Sigmoid colon (tissue), 7 donors: Measurements from ENCODE around the gene CLMN. TPM values are rescaled to one million over a fixed set of nuclear protein-coding genes. Genes with fewer than 3 reads are reported as not detected.
A peak's percentile ranks its signal among the peaks of the same experiment; 100 is the strongest.

ENCODE experiments used
- DNase-seq: peaks from one replicate; pipeline ENCODE4 v3.0.0-alpha.2; 2019
- H3K27ac ChIP-seq, 4 donors: fragments of 200-600 bp; sonication (generic); one replicate each; pipeline ENCODE4 v1.5.1; 2016 to 2019; ENCODE audit warnings: mild to moderate bottlenecking in 1 of 4
- H3K27me3 ChIP-seq, 3 donors: fragments of 200-600 bp; sonication (generic); one replicate each; pipeline ENCODE4 v1.5.1; 2019; ENCODE audit warnings: mild to moderate bottlenecking in 1 of 3
- H3K36me3 ChIP-seq, 4 donors: fragments of 200-600 bp; sonication (generic); one replicate each; pipeline ENCODE4 v1.5.1; 2016 to 2019
- H3K4me1 ChIP-seq, 4 donors: fragments of 200-600 bp; sonication (generic); one replicate each; pipeline ENCODE4 v1.5.1; 2017 to 2019
- H3K4me3 ChIP-seq, 4 donors: fragments of 200-600 bp; sonication (generic); one replicate each; pipeline ENCODE4 v1.5.1; 2017 to 2019; ENCODE audit warnings: mild to moderate bottlenecking in 2 of 4, moderate library complexity in 1 of 4
- H3K9me3 ChIP-seq, 4 donors: fragments of 200-600 bp in 3 of 4; sonication (generic) in 3 of 4; one replicate each; pipeline versions ENCODE4 v1.5.1 to v1.6.1; 2013 to 2019
- EP300 ChIP-seq, 4 donors: sonication (generic); formaldehyde crosslinking; IDR thresholded peaks; one replicate each; pipeline ENCODE4 v1.6.1; 2017; ENCODE audit warnings: antibody characterized with exemption in 4 of 4
- POLR2A ChIP-seq, 2 donors: fragments of 450-650 bp; IDR thresholded peaks; one replicate each; pipeline ENCODE4 v1.6.1; 2016; ENCODE audit warnings: antibody characterized with exemption in 2 of 2, mild to moderate bottlenecking in 2 of 2, moderate library complexity in 2 of 2
- POLR2AphosphoS5 ChIP-seq, 4 donors: sonication (generic); formaldehyde crosslinking; IDR thresholded peaks; one replicate each; pipeline ENCODE4 v1.6.1; 2017; ENCODE audit warnings: antibody characterized with exemption in 4 of 4
- WGBS, 2 donors: extraction: QIAGEN DNeasy Blood & Tissue Kit; methylation state at CpG; one replicate each; pipeline ENCODE4 v1.1.7; 2013; 5-methylcytosine and 5-hydroxymethylcytosine counted together
- intact Hi-C: fragments of 100-400 bp; cut with DNase I; formaldehyde crosslinking; loops from one replicate; pipeline ENCODE4 v1.15.1; 2023
- polyA plus RNA-seq, 3 donors: library from polyadenylated mRNA; stranded (reverse); fragments of 200-250 nt; gene quantifications; one replicate each; pipeline ENCODE4 v1.2.3, GENCODE V29; 2013
- total RNA-seq, 4 donors: library from RNA; depleted of rRNA; stranded (reverse); fragments of >200 nt; gene quantifications; one replicate each; pipeline ENCODE4 v1.1.0, GENCODE V29; 2016
- TF ChIP-seq, protein P1 (sequence below), 4 experiments: fragments of 450-650 bp in 3 of 4; fragments of 200-600 bp in 1 of 4; IDR thresholded peaks; one replicate each; pipeline ENCODE4 v1.5.1; 2016 to 2019; ENCODE audit warnings: antibody characterized with exemption in 4 of 4, mild to moderate bottlenecking in 3 of 4, moderate library complexity in 2 of 4
- donor health status: healthy with polysubstance abuse.
- donor health status: Bipolar disorder and iron deficiency.
- donor health status: healthy.

The CLMN gene
- total and polyA plus RNA-seq, 7 donors, result 3.5 to 40.2 (median 9.1) TPM

DNA sequence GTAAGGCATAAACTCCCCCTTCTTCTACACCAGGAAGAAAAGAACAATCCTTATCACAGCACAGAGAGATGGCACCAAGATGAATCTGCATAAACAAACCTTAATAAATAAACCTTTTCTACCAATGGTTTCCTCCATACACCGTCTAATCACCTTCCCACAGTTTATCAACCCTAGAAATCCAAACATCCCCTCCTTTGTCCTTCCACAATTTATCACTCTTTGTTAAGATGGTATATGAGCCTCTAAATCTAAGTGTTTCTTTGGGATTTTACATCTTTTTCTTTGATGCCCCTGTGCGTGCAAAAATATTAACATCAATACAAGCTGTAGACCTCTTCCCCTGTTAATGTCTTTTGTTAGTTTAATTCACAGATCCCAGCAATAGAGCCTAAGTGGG, 174.9 kb downstream of the CLMN start:
- TF ChIP-seq POLR2AphosphoS5 (IDR thresholded peaks at IDR 0.05) (no peak), POLR2A (IDR thresholded peaks at IDR 0.05) (no peak), EP300 (IDR thresholded peaks at IDR 0.05) (no peak)
- TF ChIP-seq, protein P1, sequence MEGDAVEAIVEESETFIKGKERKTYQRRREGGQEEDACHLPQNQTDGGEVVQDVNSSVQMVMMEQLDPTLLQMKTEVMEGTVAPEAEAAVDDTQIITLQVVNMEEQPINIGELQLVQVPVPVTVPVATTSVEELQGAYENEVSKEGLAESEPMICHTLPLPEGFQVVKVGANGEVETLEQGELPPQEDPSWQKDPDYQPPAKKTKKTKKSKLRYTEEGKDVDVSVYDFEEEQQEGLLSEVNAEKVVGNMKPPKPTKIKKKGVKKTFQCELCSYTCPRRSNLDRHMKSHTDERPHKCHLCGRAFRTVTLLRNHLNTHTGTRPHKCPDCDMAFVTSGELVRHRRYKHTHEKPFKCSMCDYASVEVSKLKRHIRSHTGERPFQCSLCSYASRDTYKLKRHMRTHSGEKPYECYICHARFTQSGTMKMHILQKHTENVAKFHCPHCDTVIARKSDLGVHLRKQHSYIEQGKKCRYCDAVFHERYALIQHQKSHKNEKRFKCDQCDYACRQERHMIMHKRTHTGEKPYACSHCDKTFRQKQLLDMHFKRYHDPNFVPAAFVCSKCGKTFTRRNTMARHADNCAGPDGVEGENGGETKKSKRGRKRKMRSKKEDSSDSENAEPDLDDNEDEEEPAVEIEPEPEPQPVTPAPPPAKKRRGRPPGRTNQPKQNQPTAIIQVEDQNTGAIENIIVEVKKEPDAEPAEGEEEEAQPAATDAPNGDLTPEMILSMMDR (IDR thresholded peaks at IDR 0.05), result no peak
- Histone ChIP-seq H3K4me3 (no peak overlapping the region), H3K4me1 (peaks cover 0 to 59% (median 56%) of the 10 kb centered on the region in 4 donors), H3K36me3 (no peaks in the 10 kb centered on the region), H3K27me3 (no peaks in the 10 kb centered on the region), H3K9me3 (peaks cover 0 to 5% (median 0%) of the 10 kb centered on the region in 4 donors), H3K27ac (peak overlapping the region in 2 of 4 donors; percentile 39 to 64)
- 66 to 90% methylated on average over 2 of the region's 2 CpGs for WGBS, 2 donors
- no peak for DNase-seq
- intact Hi-C loops, result no loop called here

DNA sequence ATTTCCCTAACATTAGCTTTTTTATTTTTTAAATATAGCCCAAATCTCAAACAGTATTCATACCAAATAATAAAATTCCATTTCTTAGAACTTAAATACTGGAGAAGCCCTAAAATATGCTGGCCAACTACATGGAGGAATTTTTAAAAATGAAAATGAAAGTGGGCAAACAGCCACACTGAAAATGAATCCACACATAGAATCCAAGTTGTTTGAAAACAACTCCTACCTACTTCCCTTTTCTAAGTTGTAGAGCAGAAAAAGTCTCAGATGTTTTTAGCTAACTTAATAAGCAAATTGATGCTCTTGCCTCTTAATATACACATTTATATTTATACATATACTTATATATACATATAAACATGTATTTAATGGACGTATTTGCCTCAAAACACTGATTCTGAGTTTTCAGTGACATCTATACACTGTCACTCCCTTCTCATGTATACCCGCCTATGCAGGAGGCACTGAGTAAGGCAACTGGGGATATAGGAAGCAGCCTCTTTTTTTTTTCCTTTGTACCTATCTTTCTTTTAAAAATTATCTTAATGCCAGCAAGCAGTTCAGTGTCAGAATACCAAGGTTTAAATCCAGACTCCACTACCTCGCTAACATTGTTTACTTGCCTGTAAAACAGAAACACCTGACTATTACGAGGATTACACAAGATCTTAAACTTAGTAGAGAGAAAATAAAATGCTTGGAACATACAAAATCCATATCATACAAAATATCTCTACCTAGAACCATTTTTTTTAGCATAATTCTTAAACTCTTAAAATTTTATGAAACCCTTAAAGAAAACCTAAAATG, 175.7 kb downstream of the CLMN start:
- Histone ChIP-seq H3K4me3 (peak overlapping the region in 1 of 4 donors; percentile 7), H3K4me1 (peaks cover 0 to 57% (median 56%) of the 10 kb centered on the region in 4 donors), H3K9me3 (peaks cover 0 to 5% (median 0%) of the 10 kb centered on the region in 4 donors), H3K27me3 (no peaks in the 10 kb centered on the region), H3K36me3 (no peaks in the 10 kb centered on the region), H3K27ac (peak overlapping the region; percentile 39 to 64 (median 48))
- intact Hi-C loops, result no loop called here
- WGBS, 2 donors, result 49 to 55% methylated on average over 4 of the region's 4 CpGs
- DNase-seq, result no peak
- no peak for TF ChIP-seq POLR2AphosphoS5 (IDR thresholded peaks at IDR 0.05)
- TF ChIP-seq, protein P1 (IDR thresholded peaks at IDR 0.05), result no peak
- no peak for TF ChIP-seq POLR2A (IDR thresholded peaks at IDR 0.05)
- TF ChIP-seq EP300 (IDR thresholded peaks at IDR 0.05), result no peak

DNA sequence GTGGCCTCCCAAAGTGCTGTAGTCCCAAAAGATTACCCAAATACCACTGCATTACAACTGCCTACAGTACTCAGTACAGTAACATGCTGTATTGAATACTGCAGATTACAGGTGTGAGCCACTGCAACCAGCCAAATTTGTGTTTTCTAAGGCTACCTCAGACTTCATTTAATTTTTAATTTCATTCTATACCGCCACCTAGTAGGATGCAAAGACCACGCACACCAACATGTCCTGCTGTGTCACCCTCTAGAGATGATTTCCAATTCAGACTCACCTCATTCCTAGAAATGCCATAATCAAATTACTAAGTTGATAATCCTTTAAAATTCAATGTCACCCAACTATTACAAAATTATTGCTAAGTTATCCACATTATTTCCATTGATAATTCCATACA, 177.5 kb downstream of the CLMN start:
- Histone ChIP-seq H3K9me3 (peaks cover 0 to 5% (median 0%) of the 10 kb centered on the region in 4 donors), H3K36me3 (no peaks in the 10 kb centered on the region), H3K27ac (no peak overlapping the region), H3K4me3 (no peak overlapping the region), H3K4me1 (peaks cover 0 to 61% (median 57%) of the 10 kb centered on the region in 4 donors), H3K27me3 (no peaks in the 10 kb centered on the region)
- 97 to 98% methylated on average over 2 of the region's 2 CpGs for WGBS, 2 donors
- DNase-seq, result no peak
- no peak for TF ChIP-seq POLR2AphosphoS5 (IDR thresholded peaks at IDR 0.05)
- TF ChIP-seq, protein P1 (IDR thresholded peaks at IDR 0.05), result no peak
- TF ChIP-seq EP300 (IDR thresholded peaks at IDR 0.05), result no peak
- TF ChIP-seq POLR2A (IDR thresholded peaks at IDR 0.05), result no peak
- intact Hi-C loops, result no loop called here

DNA sequence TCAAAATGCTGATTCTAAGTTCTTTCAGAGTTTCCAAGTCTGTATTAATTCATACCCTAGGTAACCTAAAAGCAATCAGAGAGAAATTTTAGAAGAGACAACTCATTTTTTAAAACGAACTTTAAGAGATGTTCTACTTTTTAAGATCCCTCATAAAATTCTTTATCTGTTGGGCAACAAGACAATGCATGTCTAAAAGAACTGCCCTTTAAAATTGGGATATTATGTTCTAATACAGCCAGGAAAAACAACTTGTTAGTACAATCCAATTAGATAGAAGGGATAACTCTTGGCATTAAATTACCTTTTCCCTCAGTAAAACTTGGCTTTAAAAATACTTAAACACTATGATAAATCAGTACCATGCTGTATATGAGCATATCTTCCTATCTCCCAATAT, 178.0 kb downstream of the CLMN start:
- H3K9me3 ChIP-seq, result peaks cover 0 to 5% (median 0%) of the 10 kb centered on the region in 4 donors
- intact Hi-C loops, result no loop called here
- no peak overlapping the region for H3K4me3 ChIP-seq
- 13 to 52% methylated on average over 1 of the region's 1 CpG for WGBS, 2 donors
- H3K36me3 ChIP-seq, result no peaks in the 10 kb centered on the region
- TF ChIP-seq EP300 (IDR thresholded peaks at IDR 0.05), result no peak
- no peak for TF ChIP-seq POLR2A (IDR thresholded peaks at IDR 0.05)
- TF ChIP-seq POLR2AphosphoS5 (IDR thresholded peaks at IDR 0.05), result no peak
- TF ChIP-seq, protein P1 (IDR thresholded peaks at IDR 0.05), result no peak
- H3K4me1 ChIP-seq, result peaks cover 0 to 65% (median 62%) of the 10 kb centered on the region in 4 donors
- H3K27me3 ChIP-seq, result no peaks in the 10 kb centered on the region
- no peak for DNase-seq
- H3K27ac ChIP-seq, result no peak overlapping the region
